H9 (cell line): ENCODE results near the gene HS2ST1. TPM values are rescaled to one million over a fixed set of nuclear protein-coding genes. Genes with fewer than 3 reads are reported as not detected.

Source experiments
- DNase-seq: peaks from one replicate; pipeline ENCODE4 v3.0.0-alpha.2; 2017
- H2AFZ ChIP-seq: one replicate; pipeline ENCODE4 v1.6.1; 2013; ENCODE audit warnings: mild to moderate bottlenecking, low read length, control low read depth, moderate library complexity
- H2AK5ac ChIP-seq: 2 replicates; pipeline ENCODE4 v1.6.1; 2013; ENCODE audit warnings: low read length, control low read depth, mixed read lengths; ENCODE audit not compliant: insufficient read length
- H2BK120ac ChIP-seq: one replicate; pipeline ENCODE4 v1.6.1; 2013; ENCODE audit warnings: low read depth, mild to moderate bottlenecking, low read length, control low read depth, inconsistent platforms; ENCODE audit not compliant: poor library complexity, severe bottlenecking
- H2BK12ac ChIP-seq: 2 replicates; pipeline ENCODE4 v1.6.1; 2013; ENCODE audit warnings: low read length, control low read depth, mixed read lengths, low read depth; ENCODE audit not compliant: insufficient read length
- H2BK15ac ChIP-seq: 2 replicates; pipeline ENCODE4 v1.6.1; 2013; ENCODE audit warnings: low read depth, low read length, control low read depth
- H2BK20ac ChIP-seq: one replicate; pipeline ENCODE4 v1.6.1; 2013; ENCODE audit warnings: low read depth, mild to moderate bottlenecking, low read length, control low read depth, inconsistent platforms; ENCODE audit not compliant: poor library complexity, severe bottlenecking
- H2BK5ac ChIP-seq: 2 replicates; pipeline ENCODE4 v1.6.1; 2013; ENCODE audit warnings: low read length, control low read depth, mixed read lengths; ENCODE audit not compliant: insufficient read length
- H3K14ac ChIP-seq: 2 replicates; pipeline ENCODE4 v1.6.1; 2013; ENCODE audit warnings: low read length, control low read depth; ENCODE audit not compliant: insufficient read depth
- H3K18ac ChIP-seq: 2 replicates; pipeline ENCODE4 v1.6.1; 2013; ENCODE audit warnings: low read depth, mild to moderate bottlenecking, mixed read lengths, low read length, control low read depth; ENCODE audit not compliant: insufficient read length
- H3K23ac ChIP-seq: 2 replicates; pipeline ENCODE4 v1.6.1; 2013; ENCODE audit warnings: low read length, control low read depth, mixed read lengths, low read depth; ENCODE audit not compliant: insufficient read length
- H3K23me2 ChIP-seq: 2 replicates; pipeline ENCODE4 v1.6.1; 2013; ENCODE audit warnings: low read depth, mild to moderate bottlenecking, mixed read lengths, low read length, control low read depth; ENCODE audit not compliant: insufficient read length, poor library complexity, severe bottlenecking
- H3K27ac ChIP-seq: 2 replicates; pipeline ENCODE4 v1.5.1; 2013; ENCODE audit warnings: low read length, control low read depth, mixed read lengths, low read depth; ENCODE audit not compliant: insufficient read length
- H3K27me3 ChIP-seq: 2 replicates; pipeline ENCODE4 v1.6.1; 2013; ENCODE audit warnings: low read length, control low read depth, inconsistent platforms; ENCODE audit not compliant: insufficient read depth
- H3K4ac ChIP-seq: 2 replicates; pipeline ENCODE4 v1.6.1; 2013; ENCODE audit warnings: low read depth, mild to moderate bottlenecking, control low read depth, inconsistent platforms, low read length, moderate library complexity
- H3K4me1 ChIP-seq: 2 replicates; pipeline ENCODE4 v1.6.1; 2013; ENCODE audit warnings: low read length, control low read depth, inconsistent platforms; ENCODE audit not compliant: insufficient read depth
- H3K4me2 ChIP-seq: 2 replicates; pipeline ENCODE4 v1.6.1; 2013; ENCODE audit warnings: low read length, control low read depth, mixed read lengths; ENCODE audit not compliant: insufficient read length, insufficient read depth
- H3K56ac ChIP-seq: 2 replicates; pipeline ENCODE4 v1.6.1; 2013; ENCODE audit warnings: low read depth, mild to moderate bottlenecking, mixed read lengths, low read length, control low read depth; ENCODE audit not compliant: insufficient read length
- H3K79me1 ChIP-seq: 2 replicates; pipeline ENCODE4 v1.6.1; 2013; ENCODE audit warnings: low read depth, mild to moderate bottlenecking, moderate library complexity, low read length, control low read depth, inconsistent platforms; ENCODE audit not compliant: insufficient read depth, poor library complexity, severe bottlenecking
- H3K79me2 ChIP-seq: 2 replicates; pipeline ENCODE4 v1.6.1; 2013; ENCODE audit warnings: low read length, control low read depth, inconsistent platforms; ENCODE audit not compliant: insufficient read depth
- H3K9ac ChIP-seq: 2 replicates; pipeline ENCODE4 v1.6.1; 2013; ENCODE audit warnings: low read length, control low read depth, mixed read lengths; ENCODE audit not compliant: insufficient read length; ENCODE audit errors: extremely low read depth
- H3K9me3 ChIP-seq: one replicate; pipeline ENCODE4 v1.6.1; 2013; ENCODE audit warnings: low read depth, low read length, inconsistent platforms; ENCODE audit not compliant: control insufficient read depth
- H3T11ph ChIP-seq: one replicate; pipeline ENCODE4 v1.6.1; 2013; ENCODE audit warnings: mild to moderate bottlenecking, low read length, control low read depth, inconsistent platforms
- H4K20me1 ChIP-seq: one replicate; pipeline ENCODE4 v1.6.1; 2013; ENCODE audit not compliant: control insufficient read depth, insufficient read length, insufficient read depth
- H4K5ac ChIP-seq: 2 replicates; pipeline ENCODE4 v1.6.1; 2013; ENCODE audit warnings: low read depth, mild to moderate bottlenecking, mixed read lengths, low read length, control low read depth; ENCODE audit not compliant: insufficient read length
- H4K8ac ChIP-seq: replicated peaks from 2 replicates; pipeline ENCODE4 v1.6.1; 2013; ENCODE audit warnings: low read length, control low read depth, mixed read lengths, low read depth; ENCODE audit not compliant: insufficient read length
- H4K91ac ChIP-seq: 2 replicates; pipeline ENCODE4 v1.6.1; 2013; ENCODE audit warnings: low read depth, mild to moderate bottlenecking, moderate library complexity, mixed read lengths, low read length, control low read depth; ENCODE audit not compliant: insufficient read length
- H3K27ac Mint-ChIP-seq, 3 experiments: 2 replicates in 2 of 3; 3 replicates in 1 of 3; pipeline ENCODE4 v1.8.0; 2020 to 2021; ENCODE audit warnings: mixed read lengths in 3 of 3, mild to moderate bottlenecking in 1 of 3, moderate library complexity in 1 of 3
- H3K27me3 Mint-ChIP-seq: 2 replicates; pipeline ENCODE4 v1.8.0; 2021; ENCODE audit warnings: low read depth, mild to moderate bottlenecking, moderate library complexity, mixed read lengths
- H3K36me3 Mint-ChIP-seq, 3 experiments: 2 replicates in 2 of 3; 3 replicates in 1 of 3; pipeline ENCODE4 v1.8.0; 2020 to 2021; ENCODE audit warnings: low read depth in 3 of 3, mixed read lengths in 3 of 3; ENCODE audit not compliant: insufficient read depth in 1 of 3
- H3K4me1 Mint-ChIP-seq, 2 experiments: 2 replicates each; pipeline ENCODE4 v1.8.0; 2020; ENCODE audit warnings: mixed read lengths in 2 of 2
- H3K4me3 Mint-ChIP-seq, 2 experiments: 2 replicates in 1 of 2; 3 replicates in 1 of 2; pipeline ENCODE4 v1.8.0; 2020 to 2021; ENCODE audit warnings: mild to moderate bottlenecking in 2 of 2, mixed read lengths in 2 of 2, moderate library complexity in 1 of 2
- H3K9me3 Mint-ChIP-seq, 2 experiments: 2 replicates in 1 of 2; 3 replicates in 1 of 2; pipeline ENCODE4 v1.8.0; 2020; ENCODE audit warnings: mild to moderate bottlenecking in 2 of 2, mixed read lengths in 2 of 2, moderate library complexity in 1 of 2
- CTCF ChIP-seq: fragments of 200-600 bp; sonication (generic); conservative IDR thresholded peaks from 3 replicates; pipeline ENCODE4 v1.8.0; 2021; ENCODE audit warnings: antibody characterized with exemption, mild to moderate bottlenecking
- whole genome bisulfite sequencing: extraction: QIAGEN DNeasy Blood & Tissue Kit; methylation state at CpG from one replicate; pipeline ENCODE4 v1.1.7; 2013; ENCODE audit warnings: missing lambda C conversion rate, low lambda C conversion rate, mixed read lengths; ENCODE audit not compliant: insufficient read length; ENCODE audit errors: extremely low coverage; 5-methylcytosine and 5-hydroxymethylcytosine counted together
- total RNA-seq: library from RNA; stranded (reverse); gene quantifications from 2 replicates; pipeline ENCODE4 v1.2.1, GENCODE V29; 2021

Gene HS2ST1
- total RNA-seq, 1 experiment from 2014 or later: 20.1 TPM

- H2BK20ac ChIP-seq: no peak overlapping the region
- no peak overlapping the region for H3K4ac ChIP-seq
- no peak overlapping the region for H3K9ac ChIP-seq
- H3K9me3 Mint-ChIP-seq: no peaks in the 10 kb centered on the region
- no peak for DNase-seq
- H2AFZ ChIP-seq: no peak overlapping the region
- no peak overlapping the region for H4K8ac ChIP-seq
- no peaks in the 10 kb centered on the region for H3K9me3 ChIP-seq
- H3K18ac ChIP-seq: no peak overlapping the region
- H3K56ac ChIP-seq: no peak overlapping the region
- no peaks in the 10 kb centered on the region for H3K79me1 ChIP-seq
- H3K27ac Mint-ChIP-seq: peak overlapping the region in 2 of 3 experiments; percentile 60 to 68; a peak in 3 of 7 replicates
- H2BK15ac ChIP-seq: no peak overlapping the region
- H3K27me3 ChIP-seq: no peaks in the 10 kb centered on the region
- H3K27ac ChIP-seq: no peak overlapping the region
- H3K23ac ChIP-seq: no peak overlapping the region
- no peaks in the 10 kb centered on the region for H3K27me3 Mint-ChIP-seq
- H4K20me1 ChIP-seq: no peaks in the 10 kb centered on the region
- H4K91ac ChIP-seq: no peak overlapping the region
- H3K14ac ChIP-seq: no peak overlapping the region
- peaks cover 0 to 5% (median 0%) of the 10 kb centered on the region in 3 experiments; a peak in 2 of 7 replicates for H3K36me3 Mint-ChIP-seq
- no peaks in the 10 kb centered on the region; the same call in 1 of the 2 replicates for H3K79me2 ChIP-seq
- H3T11ph ChIP-seq: no peak overlapping the region
- H2BK5ac ChIP-seq: no peak overlapping the region
- no peak overlapping the region for H3K4me3 Mint-ChIP-seq
- H2BK12ac ChIP-seq: no peak overlapping the region
- no peak overlapping the region for H3K4me2 ChIP-seq
- H3K23me2 ChIP-seq: no peaks in the 10 kb centered on the region
- no peaks in the 10 kb centered on the region for H3K4me1 ChIP-seq
- no CpG with 5 or more reads among the region's 7 CpGs for WGBS
- TF ChIP-seq CTCF: no peak
- H4K5ac ChIP-seq: no peak overlapping the region
- H3K4me1 Mint-ChIP-seq: peaks cover 13 to 22% of the 10 kb centered on the region in 2 experiments
- no peak overlapping the region for H2BK120ac ChIP-seq
- H2AK5ac ChIP-seq: no peak overlapping the region
Measured at GRCh38 chr1:87072904-87073303, 158.5 kb downstream of the HS2ST1 start.
